IPS-18c (cell line): ENCODE measurements around the gene CD44.
"Not testable (repeated sequence)": the region's sequence is repeated elsewhere in the genome, so short reads cannot be mapped to it uniquely, and the experiment has no call there.

ENCODE experiments used
- H3K4me3 ChIP-seq: 2 replicates; pipeline ENCODE4 v1.7.0; 2013; ENCODE audit warnings: low read depth, mild to moderate bottlenecking, low read length, moderate library complexity; ENCODE audit not compliant: insufficient read depth
- H3K9me3 ChIP-seq: one replicate; pipeline ENCODE4 v1.6.1; 2013; ENCODE audit warnings: mild to moderate bottlenecking, low read length, moderate library complexity; ENCODE audit not compliant: control insufficient read depth, insufficient read depth

CD44 gene

DNA sequence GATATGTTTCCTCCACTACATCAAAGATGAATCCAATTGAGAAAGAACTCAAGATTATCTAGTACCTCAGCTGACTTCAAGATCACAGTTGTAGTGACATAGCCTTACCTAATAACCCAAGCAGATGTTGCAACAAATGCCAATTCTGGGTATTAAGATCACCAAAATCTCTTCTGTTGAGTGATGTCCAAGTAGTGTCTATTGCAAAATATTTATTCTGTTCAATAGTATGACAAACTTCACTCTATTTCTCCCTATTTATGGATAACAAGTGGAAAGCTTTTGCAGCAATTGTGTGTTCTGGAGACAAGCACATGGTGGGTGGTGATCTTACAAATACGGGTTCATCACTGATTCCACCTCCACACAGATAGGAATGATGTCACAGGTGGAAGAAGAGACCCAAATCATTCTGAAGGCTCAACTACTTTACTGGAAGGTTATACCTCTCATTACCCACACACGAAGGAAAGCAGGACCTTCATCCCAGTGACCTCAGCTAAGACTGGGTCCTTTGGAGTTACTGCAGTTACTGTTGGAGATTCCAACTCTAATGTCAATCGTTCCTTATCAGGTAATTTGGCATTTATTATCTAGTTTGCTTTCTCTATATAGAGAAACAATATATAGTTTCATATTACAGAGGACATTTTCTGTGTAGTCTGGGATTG is 72.0 kb downstream of the CD44 start:
- Histone ChIP-seq H3K9me3 (no peaks in the 10 kb centered on the region), H3K4me3 (no peak overlapping the region)

GRCh38 chr11:35211952-35212351 is 73.0 kb downstream of the CD44 start:
- no peaks in the 10 kb centered on the region for H3K9me3 ChIP-seq
- no peak overlapping the region for H3K4me3 ChIP-seq

- H3K4me3 ChIP-seq, result no peak overlapping the region
- H3K9me3 ChIP-seq, result no peaks in the 10 kb centered on the region
Observed at GRCh38 chr11:35214226-35214770, 75.3 kb downstream of the CD44 start.

DNA sequence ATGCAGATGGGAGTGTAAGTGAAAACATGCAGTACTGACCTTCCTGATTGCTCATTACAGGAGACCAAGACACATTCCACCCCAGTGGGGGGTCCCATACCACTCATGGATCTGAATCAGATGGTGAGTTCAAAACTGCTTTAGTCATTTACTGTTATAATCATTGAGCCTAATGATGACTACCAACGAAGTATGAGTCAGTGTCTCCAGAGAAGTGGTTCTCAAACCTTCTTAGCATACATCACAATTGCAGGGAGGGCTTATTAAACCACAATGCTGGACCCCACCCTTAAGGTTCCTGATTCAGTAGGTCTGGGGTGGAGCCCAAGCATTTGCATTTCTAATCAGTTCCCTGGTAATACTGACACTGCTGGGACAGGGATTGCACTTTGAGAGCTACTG is 75.8 kb downstream of the CD44 start:
- Histone ChIP-seq H3K4me3 (no peak overlapping the region), H3K9me3 (no peaks in the 10 kb centered on the region)

DNA sequence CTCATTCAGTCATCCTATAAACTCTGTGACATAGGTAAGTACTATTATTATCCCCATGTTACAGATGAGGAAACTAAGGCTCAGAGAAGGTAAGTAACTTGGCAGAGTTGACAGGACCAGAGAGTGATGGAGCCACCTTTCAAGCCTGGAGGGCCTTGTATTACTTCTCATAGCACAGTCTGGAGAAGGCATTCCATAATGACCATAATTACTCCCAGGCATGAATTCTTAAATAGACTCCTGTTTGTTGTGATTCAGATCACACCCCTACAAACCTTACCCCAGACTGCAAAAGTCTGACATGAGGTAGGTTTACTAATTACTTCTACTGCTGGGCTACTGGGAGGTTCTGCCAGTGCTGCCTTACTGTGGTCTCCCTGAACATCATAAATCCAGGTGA is 77.0 kb downstream of the CD44 start:
- Histone ChIP-seq H3K9me3 (no peaks in the 10 kb centered on the region), H3K4me3 (no peak overlapping the region)

DNA sequence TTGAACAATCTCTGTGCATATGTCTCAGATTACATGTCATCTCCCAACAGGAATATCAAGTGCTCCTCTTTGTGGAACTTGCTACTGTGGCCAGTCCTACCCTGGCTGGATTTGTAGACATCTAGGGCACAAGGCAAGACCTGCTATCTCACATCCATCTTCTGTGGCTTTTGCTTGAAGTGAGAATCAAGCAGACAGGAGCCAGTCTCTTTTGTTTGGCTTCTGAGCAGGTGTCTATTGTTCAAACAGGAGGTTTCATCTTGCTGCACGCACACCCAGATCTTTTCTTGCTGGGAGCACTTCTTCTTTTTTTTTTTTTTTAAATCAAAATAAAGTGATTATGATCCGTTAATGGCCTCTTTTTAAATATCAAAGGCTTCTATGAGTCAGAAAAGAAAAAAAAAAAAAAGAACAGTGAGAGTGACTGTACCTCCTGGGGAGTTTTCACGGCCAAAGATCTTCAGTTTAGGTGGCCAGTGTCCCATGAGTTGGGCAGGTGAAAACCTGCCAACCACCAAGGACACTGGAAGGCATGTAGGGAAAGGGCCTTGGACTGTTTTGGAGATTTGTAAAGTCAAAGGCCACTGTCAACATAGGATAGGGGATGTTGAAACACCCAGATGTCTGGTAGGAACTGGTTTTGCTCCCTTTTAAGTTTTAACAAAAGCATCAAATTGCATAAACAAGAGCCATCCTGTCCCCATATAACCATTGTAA is 78.1 kb downstream of the CD44 start:
- Histone ChIP-seq H3K9me3 (no peaks in the 10 kb centered on the region), H3K4me3 (no peak overlapping the region)

DNA sequence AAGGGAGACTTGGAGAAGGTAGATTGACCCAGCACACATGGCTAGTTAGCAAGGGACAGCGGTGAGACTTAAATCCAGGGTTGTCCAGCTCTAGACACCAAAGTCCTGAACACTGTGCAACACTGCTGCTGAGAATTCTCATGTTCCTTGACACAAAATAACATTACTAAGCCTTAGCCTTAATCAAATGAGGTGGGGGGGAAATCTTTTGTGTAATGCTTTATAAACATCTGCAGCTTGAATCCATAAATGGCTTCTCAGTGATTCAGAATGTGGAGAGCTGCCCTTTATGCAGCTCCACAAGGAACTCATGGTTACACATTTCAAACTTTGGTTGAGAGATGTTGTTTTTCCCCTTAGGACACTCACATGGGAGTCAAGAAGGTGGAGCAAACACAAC is 80.0 kb downstream of the CD44 start:
- H3K4me3 ChIP-seq, result no peak overlapping the region
- H3K9me3 ChIP-seq, result no peaks in the 10 kb centered on the region

GRCh38 chr11:35223371-35223796 is 84.4 kb downstream of the CD44 start:
- Histone ChIP-seq H3K4me3 (no peak overlapping the region), H3K9me3 (no peaks in the 10 kb centered on the region)

DNA sequence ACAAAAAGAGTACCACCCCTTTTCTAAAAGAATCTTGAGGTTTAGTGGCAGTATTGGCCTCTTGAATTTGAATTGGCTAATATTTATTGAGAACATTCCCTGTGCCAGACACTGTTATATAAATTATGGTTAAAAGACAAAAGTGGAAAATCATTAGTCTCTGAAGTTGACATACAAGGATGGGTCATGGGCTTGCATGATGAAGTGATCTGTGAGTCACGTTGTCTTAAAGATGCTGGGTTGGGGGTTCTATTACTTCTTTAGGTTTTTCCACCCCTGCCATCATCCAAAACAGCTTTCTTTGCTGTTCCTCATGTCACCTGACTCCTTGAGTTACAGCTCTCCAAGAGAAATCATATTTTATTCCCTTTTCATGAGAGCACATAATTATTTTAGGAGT is 85.0 kb downstream of the CD44 start:
- H3K4me3 ChIP-seq, result no peak overlapping the region

DNA sequence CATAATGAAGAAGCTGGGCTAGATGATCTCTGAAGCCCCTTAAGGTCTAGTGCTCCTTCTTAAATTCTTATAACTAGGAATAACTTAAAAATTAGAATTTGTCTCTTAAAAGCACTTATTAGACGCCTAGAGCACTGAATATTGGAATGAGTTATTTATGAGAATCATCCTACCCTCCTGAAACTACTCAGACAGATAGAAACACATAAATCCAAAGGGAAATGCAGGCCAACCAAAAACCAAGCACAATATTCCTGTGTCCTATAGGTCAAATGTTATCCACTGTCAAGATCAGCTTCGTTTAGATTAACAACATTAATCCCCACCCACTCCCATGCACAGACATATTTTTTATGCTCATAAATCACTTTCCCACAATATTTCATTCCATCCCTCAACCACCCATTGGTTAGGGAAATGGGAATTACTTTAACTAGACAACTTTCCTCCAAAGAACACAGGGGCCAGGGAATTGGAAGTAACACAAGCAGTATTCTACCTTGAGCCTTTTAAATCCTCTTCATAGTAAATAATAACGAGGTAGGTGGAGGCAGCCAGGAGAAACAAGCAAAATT is 87.1 kb downstream of the CD44 start:
- Histone ChIP-seq H3K4me3 (no peak overlapping the region), H3K9me3 (no peaks in the 10 kb centered on the region)

More for the DNA sequence above, 85.0 kb downstream of the CD44 start:
- H3K9me3 ChIP-seq, result no peaks in the 10 kb centered on the region

DNA sequence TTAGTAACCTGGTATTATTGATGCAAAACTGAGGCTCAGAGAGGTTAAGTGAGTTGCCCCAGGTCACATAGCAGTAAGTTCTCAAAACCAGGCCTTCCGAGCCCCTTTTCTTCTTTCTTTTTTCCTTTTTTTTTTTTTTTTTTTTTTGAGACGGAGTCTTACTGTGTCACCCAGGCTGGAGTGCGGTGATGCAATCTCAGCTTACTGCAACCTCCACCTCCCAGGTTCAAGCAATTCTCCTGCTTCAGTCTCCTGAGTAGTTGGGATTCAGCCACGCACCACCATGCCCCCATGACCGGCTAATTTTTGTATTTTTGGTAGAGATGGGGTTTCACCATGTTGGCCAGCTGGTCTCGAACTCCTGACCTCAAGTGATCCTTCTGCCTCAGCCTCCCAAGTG is 87.8 kb downstream of the CD44 start:
- not testable (repeated sequence) for H3K4me3 ChIP-seq

GRCh38 chr11:35227576-35228327 is 88.8 kb downstream of the CD44 start:
- no peak overlapping the region for H3K4me3 ChIP-seq

More for the DNA sequence above, 87.8 kb downstream of the CD44 start:
- H3K9me3 ChIP-seq, result not testable (repeated sequence)

DNA sequence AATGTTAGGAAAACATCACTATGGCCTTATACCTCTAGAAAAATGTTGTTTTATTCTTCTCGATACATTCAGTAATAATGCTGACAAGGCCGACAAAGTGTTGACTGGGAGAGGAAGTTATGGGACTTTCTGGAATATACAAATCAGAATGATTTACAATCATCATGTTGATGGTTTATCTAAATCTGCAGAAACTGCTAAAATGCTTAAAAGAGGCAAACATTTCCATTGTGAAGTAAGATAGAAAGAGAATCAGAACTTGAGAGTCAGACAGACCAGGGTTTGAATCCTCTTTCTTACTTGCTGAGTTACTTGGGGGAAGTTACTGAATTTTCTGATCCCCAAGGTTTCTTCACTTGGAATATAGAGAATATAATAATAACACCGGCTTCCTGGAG is 89.4 kb downstream of the CD44 start:
- Histone ChIP-seq H3K4me3 (no peak overlapping the region), H3K9me3 (no peaks in the 10 kb centered on the region)

More at GRCh38 chr11:35227576-35228327, 88.8 kb downstream of the CD44 start:
- H3K9me3 ChIP-seq, result no peaks in the 10 kb centered on the region

- Histone ChIP-seq H3K4me3 (no peak overlapping the region), H3K9me3 (no peaks in the 10 kb centered on the region)
Observed at GRCh38 chr11:35230388-35230787, 91.4 kb downstream of the CD44 start.

DNA sequence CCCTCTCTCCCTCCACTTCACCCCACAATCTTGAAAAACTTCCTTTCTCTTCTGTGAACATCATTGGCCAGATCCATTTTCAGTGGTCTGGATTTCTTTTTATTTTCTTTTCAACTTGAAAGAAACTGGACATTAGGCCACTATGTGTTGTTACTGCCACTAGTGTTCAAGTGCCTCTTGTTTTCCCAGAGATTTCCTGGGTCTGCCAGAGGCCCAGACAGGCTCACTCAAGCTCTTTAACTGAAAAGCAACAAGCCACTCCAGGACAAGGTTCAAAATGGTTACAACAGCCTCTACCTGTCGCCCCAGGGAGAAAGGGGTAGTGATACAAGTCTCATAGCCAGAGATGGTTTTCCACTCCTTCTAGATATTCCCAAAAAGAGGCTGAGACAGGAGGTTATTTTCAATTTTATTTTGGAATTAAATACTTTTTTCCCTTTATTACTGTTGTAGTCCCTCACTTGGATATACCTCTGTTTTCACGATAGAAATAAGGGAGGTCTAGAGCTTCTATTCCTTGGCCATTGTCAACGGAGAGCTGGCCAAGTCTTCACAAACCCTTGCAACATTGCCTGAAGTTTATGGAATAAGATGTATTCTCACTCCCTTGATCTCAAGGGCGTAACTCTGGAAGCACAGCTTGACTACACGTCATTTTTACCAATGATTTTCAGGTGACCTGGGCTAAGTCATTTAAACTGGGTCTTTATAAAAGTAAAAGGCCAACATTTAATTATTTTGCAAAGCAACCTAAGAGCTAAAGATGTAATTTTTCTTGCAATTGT is 92.3 kb downstream of the CD44 start:
- Histone ChIP-seq H3K9me3 (no peaks in the 10 kb centered on the region), H3K4me3 (no peak overlapping the region)

- Histone ChIP-seq H3K4me3 (no peak overlapping the region), H3K9me3 (no peaks in the 10 kb centered on the region)
Observed at GRCh38 chr11:35232891-35233330, 93.9 kb downstream of the CD44 start.

- no peaks in the 10 kb centered on the region for H3K9me3 ChIP-seq
- H3K4me3 ChIP-seq, result no peak overlapping the region
Observed at GRCh38 chr11:35233518-35233917, 94.5 kb downstream of the CD44 start.
